HepG2 (cell line): ENCODE measurements around the gene AGPAT3. TPM values are rescaled to one million over a fixed set of nuclear protein-coding genes. Genes with fewer than 3 reads are reported as not detected.
A peak's percentile ranks its signal among the peaks of the same experiment; 100 is the strongest.

Source experiments
- CCDC6 ChIP-seq: sonication (generic); formaldehyde crosslinking; IDR thresholded peaks from 2 replicates; pipeline ENCODE4 v1.8.1; 2022; ENCODE audit warnings: mild to moderate bottlenecking, missing genetic modification reagents, moderate library complexity
- CREM ChIP-seq, 2 experiments: sonication (generic) in 1 of 2; formaldehyde crosslinking in 1 of 2; IDR thresholded peaks; 2 replicates each; pipeline versions ENCODE4 v1.4.0 to v1.6.1; 2016 to 2020; ENCODE audit warnings: antibody characterized with exemption in 1 of 2, mild to moderate bottlenecking in 1 of 2, missing genetic modification reagents in 1 of 2
- FOSL2 ChIP-seq: sonication (generic); formaldehyde crosslinking; IDR thresholded peaks from 2 replicates; pipeline ENCODE4 v1.4.0; 2020; ENCODE audit warnings: missing genetic modification reagents
- HMGA1 ChIP-seq: sonication (generic); formaldehyde crosslinking; conservative IDR thresholded peaks from 2 replicates; pipeline ENCODE4 v1.4.0; 2020; ENCODE audit warnings: missing genetic modification reagents
- HMGXB4 ChIP-seq, 2 experiments: sonication (generic) in 1 of 2; formaldehyde crosslinking in 1 of 2; IDR thresholded peaks; 2 replicates each; pipeline versions ENCODE4 v1.4.0 to v1.6.1; 2018 to 2020; ENCODE audit warnings: missing genetic modification reagents in 2 of 2, borderline replicate concordance in 1 of 2, low read depth in 1 of 2, mild to moderate bottlenecking in 1 of 2, missing biosample characterization in 1 of 2
- HNRNPH1 ChIP-seq: fragments of 200-400 bp; formaldehyde crosslinking; optimal IDR thresholded peaks from 2 replicates; pipeline ENCODE3; 2017; ENCODE audit warnings: mild to moderate bottlenecking, low read depth, low read length
- NONO ChIP-seq, 2 experiments: fragments of 450-650 bp in 1 of 2; sonication (generic) in 1 of 2; formaldehyde crosslinking in 1 of 2; IDR thresholded peaks in 1 of 2; conservative IDR thresholded peaks in 1 of 2; 2 replicates each; pipeline versions ENCODE4 v1.6.1 to v1.8.0; 2017 to 2022; ENCODE audit warnings: mild to moderate bottlenecking in 1 of 2, missing genetic modification reagents in 1 of 2, moderate library complexity in 1 of 2
- REPIN1 ChIP-seq: sonication (generic); formaldehyde crosslinking; IDR thresholded peaks from 2 replicates; pipeline ENCODE4 v1.8.0; 2022; ENCODE audit warnings: missing genetic modification reagents, low read depth, mild to moderate bottlenecking, borderline replicate concordance
- RFX5 ChIP-seq: IDR thresholded peaks from 2 replicates; pipeline ENCODE4 v1.6.1; 2011; ENCODE audit warnings: low read depth, low read length, improper control_type of control experiment
- TBX2 ChIP-seq: sonication (generic); formaldehyde crosslinking; IDR thresholded peaks from 2 replicates; pipeline ENCODE4 v1.5.0; 2020; ENCODE audit warnings: missing genetic modification reagents, mild to moderate bottlenecking, borderline replicate concordance
- TP53 ChIP-seq: sonication (generic); formaldehyde crosslinking; conservative IDR thresholded peaks from 2 replicates; pipeline ENCODE4 v1.4.0; 2020; ENCODE audit warnings: missing genetic modification reagents
- USF2 ChIP-seq, 2 experiments: sonication (generic) in 1 of 2; formaldehyde crosslinking in 1 of 2; IDR thresholded peaks; 2 replicates each; pipeline versions ENCODE4 v1.5.1 to v1.6.1; 2011 to 2020; ENCODE audit warnings: borderline replicate concordance in 1 of 2, low read depth in 1 of 2, low read length in 1 of 2, mild to moderate bottlenecking in 1 of 2, missing genetic modification reagents in 1 of 2, moderate library complexity in 1 of 2
- YEATS4 ChIP-seq: sonication (generic); formaldehyde crosslinking; IDR thresholded peaks from 2 replicates; pipeline ENCODE4 v1.4.0; 2020; ENCODE audit warnings: missing genetic modification reagents, borderline replicate concordance
- ZBTB49 ChIP-seq: sonication (generic); formaldehyde crosslinking; IDR thresholded peaks from 2 replicates; pipeline ENCODE4 v1.4.0; 2020; ENCODE audit warnings: missing genetic modification reagents, borderline replicate concordance
- ZNF230 ChIP-seq: sonication (generic); formaldehyde crosslinking; IDR thresholded peaks from 2 replicates; pipeline ENCODE4 v1.4.0; 2020; ENCODE audit warnings: mild to moderate bottlenecking, missing genetic modification reagents
- ZNF232 ChIP-seq: sonication (generic); formaldehyde crosslinking; IDR thresholded peaks from 2 replicates; pipeline ENCODE4 v1.4.0; 2020; ENCODE audit warnings: missing genetic modification reagents, borderline replicate concordance
- ZNF296 ChIP-seq: sonication (generic); formaldehyde crosslinking; conservative IDR thresholded peaks from 2 replicates; pipeline ENCODE4 v1.5.0; 2020; ENCODE audit warnings: mild to moderate bottlenecking, missing genetic modification reagents
- ZNF468 ChIP-seq: sonication (generic); formaldehyde crosslinking; IDR thresholded peaks from 2 replicates; pipeline ENCODE4 v1.8.0; 2022; ENCODE audit warnings: mild to moderate bottlenecking, moderate library complexity, missing genetic modification reagents
- polyA plus RNA-seq, 8 experiments: library from polyadenylated mRNA; depleted of rRNA in 3 of 8; stranded (reverse) in 7 of 8; unstranded in 1 of 8; fragments of >200 nt; fragmentation: Illumina TruSeq in 4 of 8; extraction: Trizol in 4 of 8; gene quantifications; 2 replicates each; pipeline versions ENCODE4 v1.2.1 to v1.2.3, GENCODE V29; 2011 to 2016; ENCODE audit warnings: low read depth in 4 of 8, missing spikeins in 1 of 8, mixed read lengths in 1 of 8; ENCODE audit not compliant: insufficient read depth in 1 of 8
- total RNA-seq, 5 experiments: library from RNA; depleted of rRNA; stranded (reverse); fragments of >200 nt; fragmentation: Illumina TruSeq; extraction: Trizol; gene quantifications; 2 replicates each; pipeline ENCODE4 v1.2.3, GENCODE V29; 2016; ENCODE audit warnings: low read depth in 1 of 5
- TF ChIP-seq, protein P1 (sequence below): sonication (generic); formaldehyde crosslinking; IDR thresholded peaks from 2 replicates; pipeline ENCODE4 v1.5.0; 2020; ENCODE audit warnings: mild to moderate bottlenecking, missing genetic modification reagents, borderline replicate concordance

The AGPAT3 gene
- total and polyA plus RNA-seq, 2 of the 13 experiments (the other 11 are each of a cell fraction or from before 2014, with no cell fraction given): 32.2 to 54.4 TPM

DNA sequence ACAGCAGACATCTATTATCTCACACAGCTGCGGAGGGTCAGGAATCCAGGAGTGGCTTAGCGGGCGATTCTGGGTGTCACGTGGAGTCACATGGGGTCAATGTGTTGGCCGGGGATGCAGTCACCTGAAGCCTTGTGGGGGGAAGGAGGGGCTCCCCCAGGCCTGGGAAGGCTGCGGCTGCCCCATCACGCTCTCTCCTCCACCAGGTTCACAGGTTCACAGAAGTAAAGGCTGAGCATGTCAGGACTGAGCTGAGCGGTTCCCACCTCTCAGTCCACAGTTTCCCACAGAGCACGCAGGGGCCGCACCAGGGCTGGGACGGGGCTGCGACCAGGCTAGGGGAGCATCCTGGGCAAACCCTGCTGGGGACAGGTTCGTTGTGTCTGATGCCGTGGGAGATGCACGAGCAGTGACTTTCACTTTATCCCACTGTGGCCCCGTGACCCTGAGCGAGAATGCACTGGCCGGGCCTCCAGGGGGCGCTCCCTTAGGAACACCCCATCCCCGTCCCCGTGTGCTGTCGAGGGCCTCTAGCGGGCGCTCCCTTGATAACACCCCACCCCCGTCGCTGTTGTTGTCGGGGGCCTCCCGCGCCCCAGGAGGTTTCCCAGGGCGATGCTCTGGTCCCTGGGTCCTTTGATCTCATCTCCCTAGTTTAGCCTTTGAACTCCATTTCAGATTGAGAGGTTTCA, 73.9 kb downstream of the AGPAT3 start (continued):
- TF ChIP-seq, protein P1, sequence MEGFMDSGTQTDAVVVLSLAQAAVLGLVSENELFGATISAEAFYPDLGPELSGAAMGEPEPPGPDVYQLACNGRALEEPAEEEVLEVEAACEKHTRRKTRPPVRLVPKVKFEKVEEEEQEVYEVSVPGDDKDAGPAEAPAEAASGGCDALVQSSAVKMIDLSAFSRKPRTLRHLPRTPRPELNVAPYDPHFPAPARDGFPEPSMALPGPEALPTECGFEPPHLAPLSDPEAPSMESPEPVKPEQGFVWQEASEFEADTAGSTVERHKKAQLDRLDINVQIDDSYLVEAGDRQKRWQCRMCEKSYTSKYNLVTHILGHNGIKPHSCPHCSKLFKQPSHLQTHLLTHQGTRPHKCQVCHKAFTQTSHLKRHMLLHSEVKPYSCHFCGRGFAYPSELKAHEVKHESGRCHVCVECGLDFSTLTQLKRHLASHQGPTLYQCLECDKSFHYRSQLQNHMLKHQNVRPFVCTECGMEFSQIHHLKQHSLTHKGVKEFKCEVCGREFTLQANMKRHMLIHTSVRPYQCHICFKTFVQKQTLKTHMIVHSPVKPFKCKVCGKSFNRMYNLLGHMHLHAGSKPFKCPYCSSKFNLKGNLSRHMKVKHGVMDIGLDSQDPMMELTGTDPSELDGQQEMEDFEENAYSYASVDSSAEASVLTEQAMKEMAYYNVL (CRISPR knock-in tag): no peak
- no peak for TF ChIP-seq ZBTB49 (CRISPR knock-in tag)
- TF ChIP-seq HMGA1 (CRISPR knock-in tag): no peak
- TF ChIP-seq TBX2 (CRISPR knock-in tag): peak; percentile 68; the same call in 1 of the 2 replicates
- TF ChIP-seq YEATS4 (CRISPR knock-in tag): peak; percentile 80; the same call in 1 of the 2 replicates
- no peak for TF ChIP-seq NONO (IDR thresholded peaks at IDR 0.05)
- peak; percentile 62 for TF ChIP-seq NONO (CRISPR knock-in tag; conservative IDR thresholded peaks at IDR 0.05)
- peak; percentile 24; the same call in 1 of the 2 replicates for TF ChIP-seq FOSL2 (CRISPR knock-in tag)
- TF ChIP-seq USF2 (IDR thresholded peaks at IDR 0.05; ENCODE audit: low read depth, low read length): peak; percentile 75
- TF ChIP-seq USF2 (CRISPR knock-in tag; IDR thresholded peaks at IDR 0.05; ENCODE audit: borderline replicate concordance): peak; percentile 57; the same call in 1 of the 2 replicates
- peak; percentile 39; the same call in 1 of the 2 replicates for TF ChIP-seq CREM (IDR thresholded peaks at IDR 0.05)
- no peak for TF ChIP-seq CREM (CRISPR knock-in tag; IDR thresholded peaks at IDR 0.05)
- TF ChIP-seq ZNF296 (CRISPR knock-in tag): no peak
- TF ChIP-seq CCDC6 (CRISPR knock-in tag): no peak
- peak; percentile 92 to 94 for TF ChIP-seq HMGXB4 (CRISPR knock-in tag; IDR thresholded peaks at IDR 0.05; ENCODE audit: borderline replicate concordance in 1 of 2, low read depth in 1 of 2)
- TF ChIP-seq HNRNPH1: no peak
- no peak for TF ChIP-seq REPIN1 (CRISPR knock-in tag)
- TF ChIP-seq ZNF468 (CRISPR knock-in tag): no peak
- no peak for TF ChIP-seq TP53 (CRISPR knock-in tag)
- no peak for TF ChIP-seq ZNF232 (CRISPR knock-in tag)
- TF ChIP-seq RFX5: no peak
- TF ChIP-seq ZNF230 (CRISPR knock-in tag): no peak; the same call in 1 of the 2 replicates
